Brain microvascular endothelial cell (primary cell): ENCODE measurements around the gene CNNM3.

Experiments
- DNase-seq: peaks from one replicate; pipeline ENCODE4 v3.0.0-alpha.2; 2020
- H3K27ac ChIP-seq: fragments of 250-450 bp; sonication (Bioruptor Pico); 2 replicates; pipeline ENCODE4 v1.5.1; 2020; ENCODE audit warnings: mild to moderate bottlenecking, moderate library complexity
- H3K27me3 ChIP-seq: fragments of 250-450 bp; sonication (Bioruptor Pico); replicated peaks from 2 replicates; pipeline ENCODE4 v1.5.1; 2020; ENCODE audit warnings: mild to moderate bottlenecking
- H3K36me3 ChIP-seq: fragments of 250-450 bp; sonication (Bioruptor Pico); replicated peaks from 2 replicates; pipeline ENCODE4 v1.5.1; 2020; ENCODE audit warnings: mild to moderate bottlenecking
- H3K4me3 ChIP-seq: 2 replicates; pipeline ENCODE4 v1.5.1; 2011; ENCODE audit warnings: low read depth, mild to moderate bottlenecking, control low read depth, low read length, moderate library complexity
- CTCF ChIP-seq: IDR thresholded peaks from 2 replicates; pipeline ENCODE4 v1.5.1; 2011; ENCODE audit warnings: low read depth, mild to moderate bottlenecking, moderate library complexity, low read length, control low read depth, inconsistent platforms; ENCODE audit errors: missing control alignments
- in situ Hi-C: cut with HindIII; loops from 2 replicates; pipeline ENCODE4 v1.10.0; 2017; ENCODE audit warnings: low sequenced_read_pairs, low pct_ligation_motif_present

Gene CNNM3

DNA sequence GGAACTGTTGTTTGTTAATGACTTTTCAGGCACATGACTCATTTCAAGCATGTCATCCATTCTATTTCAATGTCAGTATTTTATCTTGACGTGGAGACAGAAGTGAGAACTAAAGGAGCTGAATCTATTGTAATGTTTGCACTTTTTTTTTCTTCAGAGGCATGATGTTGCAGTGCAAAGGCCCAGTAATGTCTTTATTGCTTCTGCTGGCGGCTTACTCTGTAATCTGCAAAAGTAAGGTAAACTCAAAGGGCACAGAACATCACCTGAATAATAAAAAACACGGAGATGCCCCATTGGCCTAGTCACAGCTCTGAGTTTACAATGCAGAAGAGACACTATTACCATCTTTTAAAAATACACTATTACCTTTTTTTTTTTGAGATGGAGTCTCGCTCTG, 2.4 kb upstream of the CNNM3 start:
- no peak for TF ChIP-seq CTCF
- Histone ChIP-seq H3K27ac (no peak overlapping the region), H3K4me3 (no peak overlapping the region), H3K36me3 (no peaks in the 10 kb centered on the region), H3K27me3 (no peaks in the 10 kb centered on the region)
- DNase-seq, result no peak
- in situ Hi-C loops, result no loop called here

GRCh38 chr2:96815326-96816126, 542 bp upstream of the CNNM3 start:
- H3K4me3 ChIP-seq, result peak overlapping the region; percentile 63

GRCh38 chr2:96816836-96817702, 1.0 kb downstream of the CNNM3 start:
- Histone ChIP-seq H3K4me3 (peak overlapping the region; percentile 63), H3K36me3 (no peaks in the 10 kb centered on the region), H3K27ac (no peak overlapping the region), H3K27me3 (no peaks in the 10 kb centered on the region)
- TF ChIP-seq CTCF, result no peak
- DNase-seq, result peak; percentile 9
- in situ Hi-C loops, result no loop called here

More at GRCh38 chr2:96815326-96816126, 542 bp upstream of the CNNM3 start:
- DNase-seq, result peak; percentile 28
- Histone ChIP-seq H3K27me3 (no peaks in the 10 kb centered on the region), H3K36me3 (no peaks in the 10 kb centered on the region), H3K27ac (no peak overlapping the region)
- in situ Hi-C loops, result no loop called here
- no peak for TF ChIP-seq CTCF

GRCh38 chr2:96817882-96818281, 1.8 kb downstream of the CNNM3 start:
- no peaks in the 10 kb centered on the region for H3K27me3 ChIP-seq
- DNase-seq, result no peak
- no peak overlapping the region for H3K4me3 ChIP-seq
- no peak for TF ChIP-seq CTCF
- H3K27ac ChIP-seq, result no peak overlapping the region
- in situ Hi-C loops, result no loop called here
- H3K36me3 ChIP-seq, result no peaks in the 10 kb centered on the region

DNA sequence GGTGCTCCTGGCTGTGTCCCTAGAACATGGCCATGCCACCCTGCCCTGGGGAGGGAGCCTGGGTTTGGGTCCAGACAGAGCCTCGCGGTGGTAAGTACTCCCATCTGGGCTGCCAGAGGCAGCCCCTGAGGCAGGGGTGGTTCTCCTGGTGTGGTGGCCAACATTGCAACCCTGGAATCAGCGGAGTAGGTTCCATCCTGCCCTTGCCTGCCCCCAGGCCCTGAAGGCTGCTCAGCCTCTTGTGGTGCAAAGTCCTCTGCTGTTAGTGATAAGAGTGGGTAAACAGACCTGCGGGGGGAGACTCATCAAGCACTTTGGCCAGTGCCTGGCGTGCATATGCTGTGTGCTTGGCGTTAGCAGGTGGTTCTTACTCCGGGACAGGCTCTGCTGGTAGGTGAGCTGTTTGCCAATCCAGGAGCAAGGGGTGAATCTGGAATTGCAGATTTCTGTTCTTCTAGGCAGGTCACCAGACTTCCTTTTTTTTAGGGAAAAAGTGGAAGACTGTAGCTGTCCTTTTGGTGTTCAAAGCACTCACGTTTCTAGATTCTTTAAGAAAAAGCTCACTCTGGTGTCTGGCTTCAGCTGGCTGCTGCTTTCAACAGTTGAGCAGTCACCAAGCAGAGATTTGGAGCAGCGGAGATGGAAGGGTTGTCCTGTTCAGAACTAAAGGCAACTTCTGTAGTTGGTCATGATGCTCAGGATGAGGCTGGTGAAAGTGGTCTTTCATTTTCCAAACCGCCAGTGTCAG, 3.2 kb downstream of the CNNM3 start:
- no peak overlapping the region for H3K27ac ChIP-seq
- in situ Hi-C loops, result no loop called here

More for the DNA sequence above, 3.2 kb downstream of the CNNM3 start:
- H3K27me3 ChIP-seq, result no peaks in the 10 kb centered on the region
- H3K36me3 ChIP-seq, result no peaks in the 10 kb centered on the region
- TF ChIP-seq CTCF, result no peak
- no peak overlapping the region for H3K4me3 ChIP-seq
- DNase-seq, result no peak
